GM23338 (cell line): ENCODE measurements around the gene SORL1-AS1.

Experiments
- ATAC-seq: fragments of 200-7000 bp; cut with Tn5 transposase; 3 replicates; pipeline ENCODE4 v1.9.1; 2020
- DNase-seq: peaks from one replicate; pipeline ENCODE4 v3.0.0-alpha.2; 2015; ENCODE audit warnings: low spot score
- H2AFZ ChIP-seq: fragments of 200-600 bp; sonication (generic); 2 replicates; pipeline ENCODE4 v1.8.0; 2016; ENCODE audit warnings: antibody characterized with exemption, mild to moderate bottlenecking, moderate library complexity
- H3F3A ChIP-seq: fragments of 200-600 bp; sonication (generic); replicated peaks from 2 replicates; pipeline ENCODE4 v1.8.0; 2017; ENCODE audit warnings: antibody characterized with exemption, mixed run types, low read depth
- H3K27ac ChIP-seq: fragments of 200-600 bp; sonication (generic); 2 replicates; pipeline ENCODE4 v1.6.1; 2016; ENCODE audit warnings: low read depth
- H3K27me3 ChIP-seq: fragments of 200-600 bp; sonication (generic); 2 replicates; pipeline ENCODE4 v1.8.0; 2016; ENCODE audit warnings: mild to moderate bottlenecking, mixed run types, moderate library complexity; ENCODE audit not compliant: insufficient read depth
- H3K36me3 ChIP-seq: fragments of 200-600 bp; sonication (generic); 2 replicates; pipeline ENCODE4 v1.8.0; 2016; ENCODE audit warnings: mild to moderate bottlenecking; ENCODE audit not compliant: insufficient read depth
- H3K4me1 ChIP-seq: fragments of 200-600 bp; sonication (generic); 2 replicates; pipeline ENCODE4 v1.8.0; 2016; ENCODE audit warnings: mild to moderate bottlenecking, moderate library complexity; ENCODE audit not compliant: insufficient read depth
- H3K4me2 ChIP-seq: fragments of 200-600 bp; sonication (generic); 2 replicates; pipeline ENCODE4 v1.7.1; 2017; ENCODE audit warnings: mixed run types
- H3K4me3 ChIP-seq: fragments of 200-600 bp; sonication (generic); 2 replicates; pipeline ENCODE4 v1.6.1; 2016; ENCODE audit warnings: mixed run types
- H3K79me2 ChIP-seq: fragments of 200-600 bp; sonication (generic); replicated peaks from 2 replicates; pipeline ENCODE4 v1.8.0; 2017; ENCODE audit warnings: mild to moderate bottlenecking; ENCODE audit not compliant: insufficient read depth
- H3K9me2 ChIP-seq: fragments of 200-600 bp; sonication (generic); 2 replicates; pipeline ENCODE4 v1.8.0; 2017; ENCODE audit not compliant: insufficient read depth
- H4K20me1 ChIP-seq: fragments of 200-600 bp; sonication (generic); replicated peaks from 2 replicates; pipeline ENCODE4 v1.8.0; 2017; ENCODE audit warnings: mild to moderate bottlenecking; ENCODE audit not compliant: insufficient read depth
- H3K27ac Mint-ChIP-seq: 2 replicates; pipeline ENCODE4 v1.8.0; 2020; ENCODE audit warnings: inconsistent platforms, mild to moderate bottlenecking, moderate library complexity, mixed read lengths
- H3K27me3 Mint-ChIP-seq: 3 replicates; pipeline ENCODE4 v1.8.0; 2022; ENCODE audit warnings: low read depth, mild to moderate bottlenecking, moderate library complexity, mixed read lengths, inconsistent platforms; ENCODE audit not compliant: insufficient read depth, poor library complexity
- H3K36me3 Mint-ChIP-seq: 3 replicates; pipeline ENCODE4 v1.8.0; 2021; ENCODE audit warnings: low read depth, mild to moderate bottlenecking, inconsistent platforms, moderate library complexity, mixed read lengths
- H3K4me1 Mint-ChIP-seq: 3 replicates; pipeline ENCODE4 v1.8.0; 2020; ENCODE audit warnings: mild to moderate bottlenecking, inconsistent platforms, mixed read lengths
- H3K4me3 Mint-ChIP-seq: 3 replicates; pipeline ENCODE4 v1.8.0; 2021; ENCODE audit warnings: moderate library complexity, mild to moderate bottlenecking, inconsistent platforms, mixed read lengths
- H3K9me3 Mint-ChIP-seq: 3 replicates; pipeline ENCODE4 v1.8.0; 2020; ENCODE audit warnings: moderate library complexity, mild to moderate bottlenecking, inconsistent platforms, mixed read lengths
- CREB1 ChIP-seq: fragments of 250-450 bp; sonication (Bioruptor Pico); IDR thresholded peaks from 2 replicates; pipeline ENCODE4 v1.5.0; 2020; ENCODE audit warnings: low read depth, mild to moderate bottlenecking, moderate library complexity
- ETS1 ChIP-seq: IDR thresholded peaks from 2 replicates; pipeline ENCODE4 v1.6.1; 2016; ENCODE audit warnings: antibody characterized with exemption
- EZH2 ChIP-seq: fragments of 200-600 bp; sonication (generic); IDR thresholded peaks from one replicate; pipeline ENCODE4 v1.8.0; 2017; ENCODE audit warnings: antibody characterized with exemption, mild to moderate bottlenecking, low read depth; ENCODE audit not compliant: unreplicated experiment
- EZH2phosphoT487 ChIP-seq: fragments of 200-600 bp; sonication (generic); IDR thresholded peaks from one replicate; pipeline ENCODE4 v1.8.1; 2018; ENCODE audit warnings: antibody characterized with exemption; ENCODE audit not compliant: unreplicated experiment
- JUNB ChIP-seq: IDR thresholded peaks from one replicate; pipeline ENCODE4 v1.6.1; 2016; ENCODE audit warnings: antibody characterized with exemption; ENCODE audit not compliant: unreplicated experiment
- NANOG ChIP-seq: IDR thresholded peaks from 2 replicates; pipeline ENCODE4 v1.6.1; 2016; ENCODE audit warnings: antibody characterized with exemption, borderline replicate concordance
- POLR2AphosphoS5 ChIP-seq: IDR thresholded peaks from 2 replicates; pipeline ENCODE4 v1.6.1; 2016; ENCODE audit warnings: antibody characterized with exemption, low read depth
- ZNF114 ChIP-seq: fragments of 250-450 bp; sonication (Bioruptor Pico); IDR thresholded peaks from 2 replicates; pipeline ENCODE4 v1.5.0; 2020; ENCODE audit warnings: mild to moderate bottlenecking, moderate library complexity
- ZNF331 ChIP-seq: fragments of 250-450 bp; sonication (Bioruptor Pico); IDR thresholded peaks from 2 replicates; pipeline ENCODE4 v1.5.0; 2020; ENCODE audit warnings: low read depth, mild to moderate bottlenecking, moderate library complexity
- ZNF462 ChIP-seq: fragments of 250-450 bp; sonication (Bioruptor Pico); IDR thresholded peaks from 2 replicates; pipeline ENCODE4 v1.5.0; 2020; ENCODE audit warnings: mild to moderate bottlenecking, moderate library complexity
- TF ChIP-seq, protein P1 (sequence below): IDR thresholded peaks from one replicate; pipeline ENCODE4 v1.6.1; 2018; ENCODE audit warnings: antibody characterized with exemption; ENCODE audit not compliant: unreplicated experiment

SORL1-AS1 gene

GRCh38 chr11:121415856-121416255 is 36.9 kb downstream of the SORL1-AS1 start:
- TF ChIP-seq ZNF114 (CRISPR knock-in tag) (no peak), ZNF331 (no peak), JUNB (no peak)
- DNase-seq: no peak
- Mint-ChIP-seq H3K4me3 (no peak overlapping the region), H3K4me1 (peaks cover 11% of the 10 kb centered on the region), H3K27ac (no peak overlapping the region), H3K9me3 (no peaks in the 10 kb centered on the region), H3K36me3 (no peaks in the 10 kb centered on the region), H3K27me3 (peaks cover 2% of the 10 kb centered on the region)
- Histone ChIP-seq H3K9me2 (no peaks in the 10 kb centered on the region), H2AFZ (no peak overlapping the region), H3K27ac (no peak overlapping the region), H3K4me3 (no peak overlapping the region), H3K79me2 (no peaks in the 10 kb centered on the region), H3F3A (no peaks in the 10 kb centered on the region), H3K27me3 (no peaks in the 10 kb centered on the region), H3K4me2 (no peak overlapping the region), H4K20me1 (no peaks in the 10 kb centered on the region), H3K4me1 (peaks cover 7% of the 10 kb centered on the region), H3K36me3 (no peaks in the 10 kb centered on the region)
- no peak for ATAC-seq

- no peaks in the 10 kb centered on the region for H3F3A ChIP-seq
- H3K27me3 ChIP-seq: no peaks in the 10 kb centered on the region
- no peaks in the 10 kb centered on the region for H3K9me3 Mint-ChIP-seq
- peaks cover 4% of the 10 kb centered on the region for H3K4me1 Mint-ChIP-seq
- no peak overlapping the region for H3K27ac ChIP-seq
- peaks cover 2% of the 10 kb centered on the region for H3K27me3 Mint-ChIP-seq
- H3K79me2 ChIP-seq: no peaks in the 10 kb centered on the region
- H2AFZ ChIP-seq: 0 out of 2 replicates have a peak overlapping the region, but pooled peaks have one; percentile 18
- H3K36me3 ChIP-seq: no peaks in the 10 kb centered on the region
- ATAC-seq (no peak), DNase-seq (no peak)
- H3K4me1 ChIP-seq: no peaks in the 10 kb centered on the region
- H4K20me1 ChIP-seq: no peaks in the 10 kb centered on the region
- no peak overlapping the region for H3K4me3 ChIP-seq
- no peak overlapping the region for H3K27ac Mint-ChIP-seq
- H3K36me3 Mint-ChIP-seq: no peaks in the 10 kb centered on the region
- H3K4me3 Mint-ChIP-seq: no peak overlapping the region
- H3K4me2 ChIP-seq: no peak overlapping the region
- H3K9me2 ChIP-seq: no peaks in the 10 kb centered on the region
- TF ChIP-seq, protein P1, sequence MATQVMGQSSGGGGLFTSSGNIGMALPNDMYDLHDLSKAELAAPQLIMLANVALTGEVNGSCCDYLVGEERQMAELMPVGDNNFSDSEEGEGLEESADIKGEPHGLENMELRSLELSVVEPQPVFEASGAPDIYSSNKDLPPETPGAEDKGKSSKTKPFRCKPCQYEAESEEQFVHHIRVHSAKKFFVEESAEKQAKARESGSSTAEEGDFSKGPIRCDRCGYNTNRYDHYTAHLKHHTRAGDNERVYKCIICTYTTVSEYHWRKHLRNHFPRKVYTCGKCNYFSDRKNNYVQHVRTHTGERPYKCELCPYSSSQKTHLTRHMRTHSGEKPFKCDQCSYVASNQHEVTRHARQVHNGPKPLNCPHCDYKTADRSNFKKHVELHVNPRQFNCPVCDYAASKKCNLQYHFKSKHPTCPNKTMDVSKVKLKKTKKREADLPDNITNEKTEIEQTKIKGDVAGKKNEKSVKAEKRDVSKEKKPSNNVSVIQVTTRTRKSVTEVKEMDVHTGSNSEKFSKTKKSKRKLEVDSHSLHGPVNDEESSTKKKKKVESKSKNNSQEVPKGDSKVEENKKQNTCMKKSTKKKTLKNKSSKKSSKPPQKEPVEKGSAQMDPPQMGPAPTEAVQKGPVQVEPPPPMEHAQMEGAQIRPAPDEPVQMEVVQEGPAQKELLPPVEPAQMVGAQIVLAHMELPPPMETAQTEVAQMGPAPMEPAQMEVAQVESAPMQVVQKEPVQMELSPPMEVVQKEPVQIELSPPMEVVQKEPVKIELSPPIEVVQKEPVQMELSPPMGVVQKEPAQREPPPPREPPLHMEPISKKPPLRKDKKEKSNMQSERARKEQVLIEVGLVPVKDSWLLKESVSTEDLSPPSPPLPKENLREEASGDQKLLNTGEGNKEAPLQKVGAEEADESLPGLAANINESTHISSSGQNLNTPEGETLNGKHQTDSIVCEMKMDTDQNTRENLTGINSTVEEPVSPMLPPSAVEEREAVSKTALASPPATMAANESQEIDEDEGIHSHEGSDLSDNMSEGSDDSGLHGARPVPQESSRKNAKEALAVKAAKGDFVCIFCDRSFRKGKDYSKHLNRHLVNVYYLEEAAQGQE: no peak
- TF ChIP-seq EZH2phosphoT487 (no peak), ETS1 (no peak), CREB1 (CRISPR knock-in tag) (no peak), EZH2 (no peak), ZNF462 (CRISPR knock-in tag) (no peak), NANOG (no peak), POLR2AphosphoS5 (no peak), ZNF331 (no peak), ZNF114 (CRISPR knock-in tag) (no peak)
Measured at GRCh38 chr11:121414141-121414913, 38.4 kb downstream of the SORL1-AS1 start.
